Gastroesophageal sphincter (tissue), 3 donors: ENCODE data around the gene ARCN1.

Experiments used
- CTCF ChIP-seq, 4 experiments: fragments of 200-600 bp in 2 of 4; fragments of 450-650 bp in 2 of 4; sonication (generic) in 1 of 4; IDR thresholded peaks; one replicate each; pipeline ENCODE4 v1.5.1; 2017 to 2019; ENCODE audit warnings: antibody characterized with exemption in 4 of 4, mild to moderate bottlenecking in 2 of 4, moderate library complexity in 2 of 4
- EP300 ChIP-seq: sonication (generic); formaldehyde crosslinking; IDR thresholded peaks from one replicate; pipeline ENCODE4 v1.6.1; 2017; ENCODE audit warnings: antibody characterized with exemption, mild to moderate bottlenecking

- TF ChIP-seq CTCF (IDR thresholded peaks at IDR 0.05) (no peak), EP300 (no peak)
Observed at GRCh38 chr11:118631142-118631909, 59.1 kb downstream of the ARCN1 start.
